Fibroblast of lung (primary cell): Measurements from ENCODE around the gene FXYD1.

Experiments
- CTCF ChIP-seq, 2 donors: IDR thresholded peaks in 1 of 2; conservative IDR thresholded peaks in 1 of 2; 1 replicate in 1 of 2; 2 replicates in 1 of 2; pipeline ENCODE4 v1.5.1; 2011 to 2012; ENCODE audit warnings: low read length in 2 of 2, control low read depth in 1 of 2, inconsistent platforms in 1 of 2, low read depth in 1 of 2, mild to moderate bottlenecking in 1 of 2
- EZH2 ChIP-seq: IDR thresholded peaks from 2 replicates; pipeline ENCODE4 v1.5.1; 2012; ENCODE audit warnings: low read length, control low read depth, mild to moderate bottlenecking; ENCODE audit errors: missing control alignments

- TF ChIP-seq CTCF (conservative IDR thresholded peaks at IDR 0.05 in 1 of 2, IDR thresholded peaks at IDR 0.05 in 1 of 2; ENCODE audit: low read depth in 1 of 2, low read length in 2 of 2) = no peak
- no peak for TF ChIP-seq EZH2
These were observed 18.8 kb downstream of the FXYD1 start for GRCh38 chr19:35157431-35157830.
